MM.1S (cell line): Measurements from ENCODE around the gene SCUBE1.

Experiments used
- DNase-seq: peaks from one replicate; pipeline ENCODE4 v3.0.0-alpha.2; 2015
- H2AFZ ChIP-seq: fragments of 300-600 bp; sonication (generic); 2 replicates; pipeline ENCODE4 v1.6.0; 2016; ENCODE audit warnings: antibody characterized with exemption, low read length
- H3F3A ChIP-seq: fragments of 300-600 bp; sonication (generic); 2 replicates; pipeline ENCODE4 v1.6.1; 2016; ENCODE audit warnings: mild to moderate bottlenecking, antibody characterized with exemption, low read length, moderate library complexity, mixed read lengths; ENCODE audit not compliant: insufficient read depth
- H3K27ac ChIP-seq: fragments of 300-600 bp; sonication (generic); 2 replicates; pipeline ENCODE4 v1.5.1; 2016; ENCODE audit warnings: mild to moderate bottlenecking, low read length
- H3K27me3 ChIP-seq: fragments of 300-600 bp; sonication (generic); replicated peaks from 2 replicates; pipeline ENCODE4 v1.6.0; 2016; ENCODE audit warnings: low read length; ENCODE audit not compliant: insufficient read depth
- H3K36me3 ChIP-seq: fragments of 300-600 bp; sonication (generic); replicated peaks from 2 replicates; pipeline ENCODE4 v1.6.1; 2016; ENCODE audit warnings: mild to moderate bottlenecking, low read length, mixed read lengths; ENCODE audit not compliant: insufficient read depth
- H3K4me1 ChIP-seq: fragments of 300-600 bp; sonication (generic); 2 replicates; pipeline ENCODE4 v1.6.1; 2016; ENCODE audit warnings: low read length, mixed read lengths
- H3K4me2 ChIP-seq: fragments of 300-600 bp; sonication (generic); 2 replicates; pipeline ENCODE4 v1.6.0; 2016; ENCODE audit warnings: low read depth, low read length
- H3K4me3 ChIP-seq: fragments of 300-600 bp; sonication (generic); 2 replicates; pipeline ENCODE4 v1.5.1; 2016; ENCODE audit warnings: low read length, mixed read lengths
- H3K79me2 ChIP-seq: fragments of 300-600 bp; sonication (generic); 2 replicates; pipeline ENCODE4 v1.6.1; 2016; ENCODE audit warnings: mixed run types, low read length, mixed read lengths
- H3K9ac ChIP-seq: fragments of 300-600 bp; sonication (generic); 2 replicates; pipeline ENCODE4 v1.6.1; 2016; ENCODE audit warnings: low read length, mixed read lengths
- H3K9me2 ChIP-seq: fragments of 300-600 bp; sonication (generic); replicated peaks from 2 replicates; pipeline ENCODE4 v1.6.1; 2016; ENCODE audit warnings: mild to moderate bottlenecking, low read length, mixed read lengths; ENCODE audit not compliant: insufficient read depth
- H3K9me3 ChIP-seq: fragments of 300-600 bp; sonication (generic); replicated peaks from 2 replicates; pipeline ENCODE4 v1.6.1; 2016; ENCODE audit warnings: mild to moderate bottlenecking, low read length, mixed read lengths; ENCODE audit not compliant: insufficient read depth
- H4K20me1 ChIP-seq: fragments of 300-600 bp; sonication (generic); 2 replicates; pipeline ENCODE4 v1.6.1; 2016; ENCODE audit warnings: mild to moderate bottlenecking, low read length, moderate library complexity, mixed read lengths; ENCODE audit not compliant: insufficient read depth
- EZH2 ChIP-seq: fragments of 300-600 bp; sonication (generic); optimal IDR thresholded peaks from 2 replicates; pipeline ENCODE3; 2017; ENCODE audit warnings: low read depth, mild to moderate bottlenecking, antibody characterized with exemption, low read length, mixed read lengths
- EZH2phosphoT487 ChIP-seq: fragments of 300-600 bp; sonication (generic); IDR thresholded peaks from 2 replicates; pipeline ENCODE4 v1.6.1; 2018; ENCODE audit warnings: antibody characterized with exemption, low read length
- TF ChIP-seq, protein P1 (sequence below): fragments of 300-600 bp; sonication (generic); IDR thresholded peaks from 2 replicates; pipeline ENCODE4 v1.5.1; 2016; ENCODE audit warnings: antibody characterized with exemption, low read length, mixed read lengths

SCUBE1 gene

DNA sequence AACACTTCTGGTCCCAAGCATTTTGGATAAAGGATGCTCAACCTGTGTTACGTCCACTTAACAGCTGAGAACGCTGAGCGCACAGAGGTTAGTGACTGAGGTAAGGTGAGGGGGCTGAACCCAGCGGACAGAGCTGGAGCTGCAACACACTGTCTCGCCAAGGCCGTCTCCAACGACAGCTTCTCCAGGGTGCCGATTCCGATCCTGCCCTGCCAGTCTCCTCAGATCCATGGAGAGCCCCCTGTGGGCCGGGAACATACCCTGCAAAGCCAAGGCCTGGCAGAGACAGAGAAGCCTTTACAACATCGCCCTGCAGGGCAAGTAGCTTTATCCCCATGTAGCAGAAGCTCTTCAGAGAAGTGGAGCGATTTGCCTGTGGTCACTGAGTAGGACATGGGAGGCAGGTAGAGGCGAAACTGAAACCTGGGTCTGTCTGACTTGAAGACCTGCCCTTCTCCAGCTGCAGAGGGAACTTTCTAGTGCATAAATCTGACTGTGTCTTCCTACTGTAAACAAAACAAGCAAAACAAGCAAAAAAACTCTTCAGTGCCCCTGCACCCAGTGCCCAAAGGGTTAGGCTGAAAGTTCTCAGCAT is 72.8 kb downstream of the SCUBE1 start:
- H3K4me3 ChIP-seq: peak overlapping the region; percentile 31; the same call in 1 of the 2 replicates
- peak overlapping the region; percentile 47 for H2AFZ ChIP-seq
- no peaks in the 10 kb centered on the region for H3K9me2 ChIP-seq
- no peaks in the 10 kb centered on the region for H3K79me2 ChIP-seq
- H3K27me3 ChIP-seq: no peaks in the 10 kb centered on the region
- H3K4me1 ChIP-seq: peaks cover 36% of the 10 kb centered on the region
- H3K9ac ChIP-seq: peak overlapping the region; percentile 43
- H3K36me3 ChIP-seq: no peaks in the 10 kb centered on the region
- TF ChIP-seq, protein P1, sequence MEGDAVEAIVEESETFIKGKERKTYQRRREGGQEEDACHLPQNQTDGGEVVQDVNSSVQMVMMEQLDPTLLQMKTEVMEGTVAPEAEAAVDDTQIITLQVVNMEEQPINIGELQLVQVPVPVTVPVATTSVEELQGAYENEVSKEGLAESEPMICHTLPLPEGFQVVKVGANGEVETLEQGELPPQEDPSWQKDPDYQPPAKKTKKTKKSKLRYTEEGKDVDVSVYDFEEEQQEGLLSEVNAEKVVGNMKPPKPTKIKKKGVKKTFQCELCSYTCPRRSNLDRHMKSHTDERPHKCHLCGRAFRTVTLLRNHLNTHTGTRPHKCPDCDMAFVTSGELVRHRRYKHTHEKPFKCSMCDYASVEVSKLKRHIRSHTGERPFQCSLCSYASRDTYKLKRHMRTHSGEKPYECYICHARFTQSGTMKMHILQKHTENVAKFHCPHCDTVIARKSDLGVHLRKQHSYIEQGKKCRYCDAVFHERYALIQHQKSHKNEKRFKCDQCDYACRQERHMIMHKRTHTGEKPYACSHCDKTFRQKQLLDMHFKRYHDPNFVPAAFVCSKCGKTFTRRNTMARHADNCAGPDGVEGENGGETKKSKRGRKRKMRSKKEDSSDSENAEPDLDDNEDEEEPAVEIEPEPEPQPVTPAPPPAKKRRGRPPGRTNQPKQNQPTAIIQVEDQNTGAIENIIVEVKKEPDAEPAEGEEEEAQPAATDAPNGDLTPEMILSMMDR: peak; percentile 35
- TF ChIP-seq EZH2: no peak
- DNase-seq: peak; percentile 96
- H3F3A ChIP-seq: peaks cover 15% of the 10 kb centered on the region
- no peaks in the 10 kb centered on the region for H4K20me1 ChIP-seq
- H3K9me3 ChIP-seq: no peaks in the 10 kb centered on the region
- peak overlapping the region; percentile 91 for H3K27ac ChIP-seq
- peak overlapping the region; percentile 83 for H3K4me2 ChIP-seq

DNA sequence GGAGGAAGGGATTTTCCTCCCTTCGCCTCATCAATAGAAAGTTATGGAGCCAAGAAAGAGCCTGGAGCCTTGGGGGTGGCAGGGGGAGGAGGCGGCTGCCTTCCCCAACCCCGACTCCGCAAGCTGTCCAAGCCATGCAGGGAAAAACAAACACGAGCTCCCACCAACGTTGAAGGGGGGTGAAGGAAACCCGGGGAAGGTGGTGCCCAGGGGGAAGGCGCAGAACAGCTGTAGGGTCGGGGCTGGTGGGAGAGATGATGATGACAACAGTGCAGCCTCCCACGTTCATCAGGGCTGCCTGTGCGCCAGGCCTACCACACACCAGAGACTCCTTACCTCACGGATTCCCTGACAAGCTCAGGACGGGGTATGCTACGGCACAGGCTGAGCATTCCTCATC is 73.5 kb downstream of the SCUBE1 start:
- H3K9ac ChIP-seq: no peak overlapping the region
- no peak for DNase-seq

GRCh38 chr22:43269246-43269645 is 73.9 kb downstream of the SCUBE1 start:
- no peak overlapping the region for H3K4me2 ChIP-seq
- H3K9me2 ChIP-seq: no peaks in the 10 kb centered on the region
- no peak overlapping the region for H3K9ac ChIP-seq
- H3F3A ChIP-seq: peaks cover 15% of the 10 kb centered on the region
- H3K4me3 ChIP-seq: no peak overlapping the region
- H4K20me1 ChIP-seq: no peaks in the 10 kb centered on the region
- no peak overlapping the region for H2AFZ ChIP-seq
- H3K27ac ChIP-seq: no peak overlapping the region
- H3K27me3 ChIP-seq: no peaks in the 10 kb centered on the region
- H3K9me3 ChIP-seq: no peaks in the 10 kb centered on the region
- H3K79me2 ChIP-seq: no peaks in the 10 kb centered on the region
- no peaks in the 10 kb centered on the region for H3K36me3 ChIP-seq
- no peak for TF ChIP-seq EZH2
- no peak for TF ChIP-seq EZH2phosphoT487
- TF ChIP-seq, protein P1: no peak
- peaks cover 43% of the 10 kb centered on the region for H3K4me1 ChIP-seq
- DNase-seq: no peak

More for the DNA sequence above, 73.5 kb downstream of the SCUBE1 start:
- Histone ChIP-seq H3K27ac (peak overlapping the region; percentile 91; the same call in 1 of the 2 replicates), H4K20me1 (no peaks in the 10 kb centered on the region), H3K4me2 (no peak overlapping the region), H3K36me3 (no peaks in the 10 kb centered on the region), H3K79me2 (no peaks in the 10 kb centered on the region), H3K27me3 (no peaks in the 10 kb centered on the region), H3K9me2 (no peaks in the 10 kb centered on the region), H3K4me3 (no peak overlapping the region), H3F3A (peaks cover 15% of the 10 kb centered on the region), H3K9me3 (no peaks in the 10 kb centered on the region), H3K4me1 (peaks cover 39% of the 10 kb centered on the region), H2AFZ (no peak overlapping the region)
- TF ChIP-seq EZH2 (no peak), EZH2phosphoT487 (no peak)
- TF ChIP-seq, protein P1: no peak
